Skeletal muscle satellite cell (primary cell): ENCODE results near the gene NECAP2.
"Not testable (repeated sequence)": the region's sequence is repeated elsewhere in the genome, so short reads cannot be mapped to it uniquely, and the experiment has no call there.

Experiments used
- H3K27me3 ChIP-seq: 2 replicates; pipeline ENCODE4 v1.7.0; 2013; ENCODE audit warnings: low read length; ENCODE audit not compliant: control insufficient read depth, insufficient read depth
- H3K36me3 ChIP-seq: 2 replicates; pipeline ENCODE4 v1.7.0; 2013; ENCODE audit warnings: mild to moderate bottlenecking, control low read depth, low read length; ENCODE audit not compliant: insufficient read depth
- H3K4me1 ChIP-seq: 2 replicates; pipeline ENCODE4 v1.7.0; 2013; ENCODE audit warnings: low read length; ENCODE audit not compliant: control insufficient read depth, insufficient read depth
- H3K4me2 ChIP-seq: 2 replicates; pipeline ENCODE4 v1.7.0; 2013; ENCODE audit warnings: mild to moderate bottlenecking, low read length
- H3K4me3 ChIP-seq: 2 replicates; pipeline ENCODE4 v1.7.0; 2013; ENCODE audit warnings: low read length
- H3K9ac ChIP-seq: 2 replicates; pipeline ENCODE4 v1.7.0; 2013; ENCODE audit warnings: mild to moderate bottlenecking, low read depth, low read length, moderate library complexity
- H3K9me3 ChIP-seq: replicated peaks from 2 replicates; pipeline ENCODE4 v1.7.0; 2013; ENCODE audit warnings: mild to moderate bottlenecking, control low read depth, low read length

The NECAP2 gene

DNA sequence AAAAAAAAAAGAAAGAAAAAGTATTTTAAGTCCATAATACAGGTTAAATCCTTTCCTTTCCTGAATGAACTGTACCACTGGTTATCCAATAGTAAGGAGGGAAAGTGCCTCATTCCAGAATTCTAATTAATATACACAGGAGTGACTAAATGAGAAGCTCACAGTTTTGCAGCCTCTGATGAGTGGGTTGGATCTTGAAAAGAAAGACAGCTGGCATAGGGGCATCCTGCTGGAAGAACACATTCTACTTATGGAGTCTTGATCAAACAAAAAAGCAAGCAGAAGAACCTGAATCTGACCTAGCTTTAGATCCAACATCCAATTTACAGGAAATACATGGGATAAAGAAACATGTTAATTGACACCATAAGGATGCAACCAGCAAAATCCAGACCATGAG lies 46.5 kb downstream of the NECAP2 start:
- H3K4me2 ChIP-seq, H3K4me1 ChIP-seq, H3K9ac ChIP-seq, H3K36me3 ChIP-seq, H3K9me3 ChIP-seq, H3K27me3 ChIP-seq, H3K4me3 ChIP-seq: not testable (repeated sequence)

DNA sequence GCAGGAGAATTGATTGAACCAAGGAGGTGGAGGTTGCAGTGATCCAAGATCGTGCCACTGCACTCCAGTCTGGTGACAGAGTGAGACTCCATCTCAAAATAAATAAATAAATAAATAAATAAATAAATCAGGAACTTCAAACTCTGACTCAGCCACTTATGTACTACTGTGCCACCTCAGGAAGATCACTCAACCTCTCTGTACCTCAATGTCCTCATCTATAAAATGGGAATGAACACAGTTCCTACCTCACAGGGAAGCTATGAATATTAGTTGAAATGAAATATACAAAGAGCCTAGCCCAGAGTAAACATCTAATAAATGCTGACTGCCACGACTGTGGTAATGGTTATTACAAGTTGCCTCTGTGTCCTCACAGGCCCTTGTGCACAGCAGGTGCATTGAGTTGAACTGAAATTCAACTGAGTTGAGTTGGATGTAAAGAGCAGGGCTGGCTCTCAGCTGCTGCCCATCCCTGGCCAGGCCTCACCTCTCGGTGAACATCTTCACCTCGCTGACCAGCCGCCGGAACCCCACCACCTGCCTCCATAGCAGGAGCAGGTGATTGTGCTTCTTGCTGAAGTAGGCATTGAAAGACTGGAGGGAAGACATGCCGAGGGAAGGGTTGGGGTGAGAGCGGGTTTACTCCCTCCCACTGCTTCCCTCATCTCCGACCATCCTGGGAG lies 48.8 kb downstream of the NECAP2 start:
- not testable (repeated sequence) for H3K9me3 ChIP-seq, H3K27me3 ChIP-seq, H3K4me1 ChIP-seq, H3K36me3 ChIP-seq, H3K9ac ChIP-seq, H3K4me3 ChIP-seq, H3K4me2 ChIP-seq

GRCh38 chr1:16491056-16491675 lies 50.6 kb downstream of the NECAP2 start:
- no peaks in the 10 kb centered on the region for H3K9me3 ChIP-seq
- H3K4me1 ChIP-seq = no peaks in the 10 kb centered on the region
- H3K9ac ChIP-seq = no peak overlapping the region
- H3K36me3 ChIP-seq = peaks cover 4% of the 10 kb centered on the region
- no peak overlapping the region for H3K4me3 ChIP-seq
- no peaks in the 10 kb centered on the region for H3K27me3 ChIP-seq
- no peak overlapping the region for H3K4me2 ChIP-seq

DNA sequence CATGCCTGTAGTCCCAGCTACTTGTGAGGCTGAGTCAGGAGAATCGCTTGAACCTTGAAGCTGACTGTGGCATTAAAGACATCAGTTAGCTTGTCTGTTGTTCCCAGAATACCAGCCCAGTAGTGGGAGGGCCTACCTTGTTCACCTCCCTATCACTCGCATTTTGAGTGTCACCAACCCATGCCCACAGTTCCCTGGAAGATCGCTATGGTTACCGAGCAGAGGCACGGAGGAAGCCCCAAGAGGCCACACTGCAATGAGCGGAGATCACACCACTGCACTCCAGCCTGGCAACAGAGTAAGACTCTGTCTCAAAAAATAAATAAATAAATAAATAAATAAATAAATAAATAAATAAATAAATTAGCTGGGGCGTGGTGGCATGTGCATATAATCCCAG lies 52.4 kb downstream of the NECAP2 start:
- H3K4me2 ChIP-seq, H3K27me3 ChIP-seq, H3K4me3 ChIP-seq, H3K9ac ChIP-seq, H3K36me3 ChIP-seq, H3K9me3 ChIP-seq, H3K4me1 ChIP-seq: not testable (repeated sequence)

DNA sequence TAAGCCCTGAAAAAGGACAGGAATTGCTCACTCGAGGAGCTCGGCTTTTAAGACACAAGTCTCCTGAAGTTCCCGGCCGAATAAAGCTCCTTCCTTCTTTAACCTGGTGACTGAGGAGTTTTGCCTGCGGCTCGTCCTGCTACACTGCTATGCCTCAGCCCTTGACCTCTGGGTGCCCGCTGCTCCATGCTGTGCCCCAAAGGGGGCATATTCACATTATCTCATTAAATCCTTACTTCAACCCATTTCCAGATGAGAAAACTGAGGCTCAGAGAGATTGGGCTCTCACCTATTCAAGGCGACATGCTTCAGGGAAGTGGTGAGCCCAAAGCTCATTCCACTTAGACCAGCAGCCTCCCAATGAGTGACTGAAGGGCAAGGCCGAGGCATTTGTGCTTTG lies 53.2 kb downstream of the NECAP2 start:
- H3K4me3 ChIP-seq, H3K36me3 ChIP-seq, H3K27me3 ChIP-seq, H3K9me3 ChIP-seq, H3K4me1 ChIP-seq, H3K9ac ChIP-seq, H3K4me2 ChIP-seq: not testable (repeated sequence)

DNA sequence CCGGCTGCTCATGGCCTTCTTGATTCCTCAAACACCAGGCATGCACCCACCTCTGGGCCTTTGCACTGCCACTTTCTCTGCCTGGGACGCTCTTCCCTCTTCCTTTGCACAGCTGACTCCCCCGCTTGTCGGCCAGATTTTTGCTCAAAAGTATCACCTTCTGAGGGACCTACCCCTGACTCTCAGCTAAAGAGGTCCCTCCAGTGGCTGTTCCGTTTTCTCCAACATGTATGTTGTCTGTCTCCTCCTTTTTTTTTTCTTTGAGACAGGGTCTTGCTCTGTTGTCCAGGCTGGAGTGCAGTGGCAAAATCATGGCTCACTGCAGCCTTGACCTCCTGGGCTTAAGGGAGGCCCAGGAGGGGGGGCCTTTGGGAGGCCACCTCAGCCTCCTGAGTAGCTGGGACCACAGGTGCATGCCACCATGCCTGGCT lies 57.0 kb downstream of the NECAP2 start:
- not testable (repeated sequence) for H3K4me3 ChIP-seq

GRCh38 chr1:16498047-16498446 lies 57.5 kb downstream of the NECAP2 start:
- H3K9me3 ChIP-seq, H3K36me3 ChIP-seq, H3K27me3 ChIP-seq, H3K4me1 ChIP-seq: not testable (repeated sequence)
- H3K4me2 ChIP-seq = peak overlapping the region; percentile 97
- peak overlapping the region; percentile 81 for H3K4me3 ChIP-seq
- peak overlapping the region; percentile 85 for H3K9ac ChIP-seq

More for the DNA sequence above, 57.0 kb downstream of the NECAP2 start:
- H3K4me2 ChIP-seq, H3K36me3 ChIP-seq, H3K9ac ChIP-seq, H3K4me1 ChIP-seq, H3K27me3 ChIP-seq, H3K9me3 ChIP-seq: not testable (repeated sequence)

DNA sequence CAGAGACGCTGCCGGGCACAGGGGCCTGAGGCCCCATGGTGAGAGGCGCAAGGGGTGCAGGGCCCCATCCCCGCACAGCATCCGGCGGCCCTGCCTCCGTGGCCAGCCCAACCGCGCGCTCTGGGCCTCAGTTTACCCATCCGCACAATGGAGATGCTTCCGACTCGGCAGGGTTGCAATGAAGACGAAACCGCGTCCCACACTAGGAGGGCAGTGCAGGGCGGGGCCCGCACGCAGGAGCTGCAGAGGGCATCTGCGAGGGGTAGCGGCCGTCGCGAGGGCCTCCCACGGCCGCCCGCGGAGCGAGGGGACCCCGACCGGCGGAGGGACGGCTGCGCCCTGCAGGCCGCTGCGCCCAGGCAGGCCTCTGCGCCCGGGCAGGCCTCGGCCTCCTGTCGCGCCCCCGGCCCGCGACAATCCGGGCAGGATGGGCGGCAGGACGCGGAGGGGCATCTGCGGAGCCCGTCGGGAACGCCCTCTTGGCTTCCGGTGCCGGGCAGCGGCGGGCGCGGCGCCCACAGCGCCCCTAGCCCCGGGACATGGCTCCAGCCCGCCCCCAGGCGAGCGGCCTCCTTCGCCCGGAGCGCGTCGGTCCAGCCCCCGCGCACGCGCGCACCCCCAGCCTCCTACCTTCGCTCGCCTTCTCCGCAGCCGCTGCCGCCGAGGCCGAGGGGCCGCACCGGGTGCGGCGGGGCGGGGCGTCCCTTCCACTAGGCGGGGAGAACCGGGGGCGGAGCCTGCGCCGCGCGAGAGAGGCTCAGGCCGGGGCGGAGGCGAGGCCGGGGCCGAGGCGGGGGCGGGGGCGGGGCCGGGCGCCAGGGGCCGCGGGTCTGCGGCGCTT lies 58.3 kb downstream of the NECAP2 start:
- Histone ChIP-seq H3K4me2 (peak overlapping the region; percentile 97), H3K9me3 (no peaks in the 10 kb centered on the region), H3K27me3 (no peaks in the 10 kb centered on the region), H3K4me3 (peak overlapping the region; percentile 81), H3K36me3 (no peaks in the 10 kb centered on the region), H3K9ac (peak overlapping the region; percentile 85), H3K4me1 (peaks cover 5% of the 10 kb centered on the region)

- not testable (repeated sequence) for H3K4me1 ChIP-seq, H3K4me3 ChIP-seq, H3K27me3 ChIP-seq, H3K4me2 ChIP-seq, H3K9me3 ChIP-seq, H3K36me3 ChIP-seq, H3K9ac ChIP-seq
These were observed 59.9 kb downstream of the NECAP2 start for GRCh38 chr1:16500466-16500865.

GRCh38 chr1:16500975-16501374 lies 60.5 kb downstream of the NECAP2 start:
- not testable (repeated sequence) for H3K27me3 ChIP-seq, H3K36me3 ChIP-seq, H3K4me1 ChIP-seq, H3K9ac ChIP-seq, H3K4me3 ChIP-seq, H3K9me3 ChIP-seq, H3K4me2 ChIP-seq

GRCh38 chr1:16501446-16501845 lies 60.9 kb downstream of the NECAP2 start:
- H3K9ac ChIP-seq, H3K4me1 ChIP-seq, H3K36me3 ChIP-seq, H3K27me3 ChIP-seq, H3K4me2 ChIP-seq, H3K4me3 ChIP-seq, H3K9me3 ChIP-seq: not testable (repeated sequence)
